ENCODE results near the gene CHST14.

DNA sequence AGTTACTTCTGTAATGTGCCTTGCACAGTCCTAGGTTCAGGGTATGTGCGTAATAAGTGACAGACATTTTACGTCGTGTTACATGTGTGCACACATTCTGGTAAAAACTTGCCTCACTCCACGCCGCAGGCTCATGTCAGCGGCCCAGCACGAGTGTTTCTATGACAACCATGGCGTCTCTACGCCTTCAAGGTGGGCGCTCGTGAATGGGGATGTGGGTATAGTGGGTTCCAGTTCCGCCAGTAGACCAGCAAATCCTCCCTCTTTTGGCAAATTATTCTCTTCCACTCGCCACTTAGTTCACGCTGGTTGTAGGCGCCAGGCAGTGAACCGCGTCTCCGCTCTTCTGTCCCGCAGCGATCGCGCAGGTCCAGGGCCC is 40.3 kb downstream of the CHST14 start:
- no peak for TF ChIP-seq EZH2 (IDR thresholded peaks at IDR 0.05; ENCODE audit: borderline replicate concordance, low read length)
- TF ChIP-seq, protein P1, sequence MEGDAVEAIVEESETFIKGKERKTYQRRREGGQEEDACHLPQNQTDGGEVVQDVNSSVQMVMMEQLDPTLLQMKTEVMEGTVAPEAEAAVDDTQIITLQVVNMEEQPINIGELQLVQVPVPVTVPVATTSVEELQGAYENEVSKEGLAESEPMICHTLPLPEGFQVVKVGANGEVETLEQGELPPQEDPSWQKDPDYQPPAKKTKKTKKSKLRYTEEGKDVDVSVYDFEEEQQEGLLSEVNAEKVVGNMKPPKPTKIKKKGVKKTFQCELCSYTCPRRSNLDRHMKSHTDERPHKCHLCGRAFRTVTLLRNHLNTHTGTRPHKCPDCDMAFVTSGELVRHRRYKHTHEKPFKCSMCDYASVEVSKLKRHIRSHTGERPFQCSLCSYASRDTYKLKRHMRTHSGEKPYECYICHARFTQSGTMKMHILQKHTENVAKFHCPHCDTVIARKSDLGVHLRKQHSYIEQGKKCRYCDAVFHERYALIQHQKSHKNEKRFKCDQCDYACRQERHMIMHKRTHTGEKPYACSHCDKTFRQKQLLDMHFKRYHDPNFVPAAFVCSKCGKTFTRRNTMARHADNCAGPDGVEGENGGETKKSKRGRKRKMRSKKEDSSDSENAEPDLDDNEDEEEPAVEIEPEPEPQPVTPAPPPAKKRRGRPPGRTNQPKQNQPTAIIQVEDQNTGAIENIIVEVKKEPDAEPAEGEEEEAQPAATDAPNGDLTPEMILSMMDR (IDR thresholded peaks at IDR 0.05; ENCODE audit: low read length): no peak
